CD4-positive, alpha-beta T cell (primary cell): ENCODE data around the gene PRKCB. TPM values are rescaled to one million over a fixed set of nuclear protein-coding genes. Genes with fewer than 3 reads are reported as not detected.

Source experiments
- ATAC-seq: fragments of 200-7000 bp; cut with Tn5 transposase; one replicate; pipeline ENCODE4 v1.10.0; 2022; ENCODE audit warnings: mild to moderate bottlenecking; ENCODE audit not compliant: poor library complexity
- CTCF ChIA-PET: fragments of 350-600 bp; sonication (Branson Sonifier 250); formaldehyde crosslinking; loops from one replicate; lab custom pipeline; 2021; ENCODE audit warnings: antibody characterized with exemption, inconsistent platforms; lab: Charles Lee
- POLR2A ChIA-PET: fragments of 350-600 bp; sonication (Branson Sonifier 250); formaldehyde crosslinking; loops from one replicate; lab custom pipeline; 2021; ENCODE audit warnings: antibody characterized with exemption, inconsistent platforms; lab: Charles Lee
- DNase-seq, 14 experiments: peaks; one replicate each; pipeline ENCODE4 v3.0.0-alpha.2; 2013 to 2020; ENCODE audit warnings: mixed read lengths in 2 of 14
- H3K27ac ChIP-seq, 2 donors: one replicate each; pipeline versions ENCODE4 v1.5.1 to v1.7.0; 2013; ENCODE audit warnings: low read length in 2 of 2, low read depth in 1 of 2, mild to moderate bottlenecking in 1 of 2
- H3K27me3 ChIP-seq, 2 experiments: 1 replicate in 1 of 2; 2 replicates in 1 of 2; pipeline versions ENCODE4 v1.6.1 to v1.7.0; 2013; ENCODE audit warnings: low read length in 2 of 2, control low read depth in 1 of 2, mild to moderate bottlenecking in 1 of 2, moderate library complexity in 1 of 2; ENCODE audit not compliant: insufficient read depth in 2 of 2, control insufficient read depth in 1 of 2
- H3K36me3 ChIP-seq: one replicate; pipeline ENCODE4 v1.6.1; 2013; ENCODE audit warnings: low read length, control low read depth; ENCODE audit not compliant: insufficient read depth
- H3K4me1 ChIP-seq: one replicate; pipeline ENCODE4 v1.6.1; 2013; ENCODE audit warnings: low read length, control low read depth; ENCODE audit not compliant: insufficient read depth
- H3K4me3 ChIP-seq: one replicate; pipeline ENCODE4 v1.5.1; 2013; ENCODE audit warnings: mild to moderate bottlenecking, low read length, moderate library complexity
- H3K9me3 ChIP-seq, 2 experiments: 1 replicate in 1 of 2; 2 replicates in 1 of 2; pipeline versions ENCODE4 v1.6.1 to v1.7.0; 2013; ENCODE audit warnings: low read length in 2 of 2, mild to moderate bottlenecking in 2 of 2, control low read depth in 1 of 2, moderate library complexity in 1 of 2; ENCODE audit not compliant: control insufficient read depth in 1 of 2, insufficient read depth in 1 of 2
- H3K27ac Mint-ChIP-seq: one replicate; pipeline ENCODE4 v1.8.0; 2020; ENCODE audit warnings: mixed read lengths
- H3K27me3 Mint-ChIP-seq: one replicate; pipeline ENCODE4 v1.8.0; 2021; ENCODE audit warnings: mixed read lengths
- H3K36me3 Mint-ChIP-seq: one replicate; pipeline ENCODE4 v1.8.0; 2021; ENCODE audit warnings: low read depth, mixed read lengths
- H3K4me1 Mint-ChIP-seq: one replicate; pipeline ENCODE4 v1.8.0; 2021; ENCODE audit warnings: low read depth, mixed read lengths
- H3K4me3 Mint-ChIP-seq: one replicate; pipeline ENCODE4 v1.8.0; 2020; ENCODE audit warnings: mild to moderate bottlenecking, mixed read lengths
- H3K9me3 Mint-ChIP-seq: one replicate; pipeline ENCODE4 v1.8.0; 2020; ENCODE audit warnings: mixed read lengths
- intact Hi-C, 2 experiments: fragments of 100-400 bp; cut with DNase I in 1 of 2; cut with micrococcal nuclease in 1 of 2; formaldehyde crosslinking; loops; one replicate each; pipeline versions ENCODE4 v1.15.1 to v1.9.0; 2023 to 2025; cut with DNase I, micrococcal nuclease
- total RNA-seq, 174 experiments: library from RNA in 2 of 174; stranded (reverse) in 2 of 174; gene quantifications; one replicate each; pipeline ENCODE4 v1.2.3 and lab custom pipeline; 2021 to 2026
- TF ChIP-seq, protein P1 (sequence below): fragments of 200-600 bp; IDR thresholded peaks from one replicate; pipeline ENCODE4 v1.8.0; 2022; ENCODE audit warnings: antibody characterized with exemption, mild to moderate bottlenecking

Gene PRKCB
- total RNA-seq, 2 experiments from 2014 or later = 64.7 TPM

- intact Hi-C loops = no loop called here
- no peak overlapping the region for H3K4me3 Mint-ChIP-seq
- no peak overlapping the region for H3K4me3 ChIP-seq
- CTCF ChIA-PET = interaction anchor here (1.1 kb wide), 1 partner anchor 13 kb away, joined by 4 read pairs; no protein-coding TSS in a partner anchor
- peaks cover 85% of the 10 kb centered on the region for H3K4me1 Mint-ChIP-seq
- ATAC-seq (no peak), DNase-seq (peak in 2 of 14 experiments; percentile 51 to 55)
- H3K27ac ChIP-seq = no peak overlapping the region
- no peaks in the 10 kb centered on the region for H3K27me3 ChIP-seq
- no peaks in the 10 kb centered on the region for H3K9me3 ChIP-seq
- peaks cover 8% of the 10 kb centered on the region for H3K36me3 Mint-ChIP-seq
- POLR2A ChIA-PET = no interaction called here
- H3K36me3 ChIP-seq = peaks cover 5% of the 10 kb centered on the region
- H3K27me3 Mint-ChIP-seq = no peaks in the 10 kb centered on the region
- H3K4me1 ChIP-seq = peaks cover 65% of the 10 kb centered on the region
- no peaks in the 10 kb centered on the region for H3K9me3 Mint-ChIP-seq
- TF ChIP-seq, protein P1, sequence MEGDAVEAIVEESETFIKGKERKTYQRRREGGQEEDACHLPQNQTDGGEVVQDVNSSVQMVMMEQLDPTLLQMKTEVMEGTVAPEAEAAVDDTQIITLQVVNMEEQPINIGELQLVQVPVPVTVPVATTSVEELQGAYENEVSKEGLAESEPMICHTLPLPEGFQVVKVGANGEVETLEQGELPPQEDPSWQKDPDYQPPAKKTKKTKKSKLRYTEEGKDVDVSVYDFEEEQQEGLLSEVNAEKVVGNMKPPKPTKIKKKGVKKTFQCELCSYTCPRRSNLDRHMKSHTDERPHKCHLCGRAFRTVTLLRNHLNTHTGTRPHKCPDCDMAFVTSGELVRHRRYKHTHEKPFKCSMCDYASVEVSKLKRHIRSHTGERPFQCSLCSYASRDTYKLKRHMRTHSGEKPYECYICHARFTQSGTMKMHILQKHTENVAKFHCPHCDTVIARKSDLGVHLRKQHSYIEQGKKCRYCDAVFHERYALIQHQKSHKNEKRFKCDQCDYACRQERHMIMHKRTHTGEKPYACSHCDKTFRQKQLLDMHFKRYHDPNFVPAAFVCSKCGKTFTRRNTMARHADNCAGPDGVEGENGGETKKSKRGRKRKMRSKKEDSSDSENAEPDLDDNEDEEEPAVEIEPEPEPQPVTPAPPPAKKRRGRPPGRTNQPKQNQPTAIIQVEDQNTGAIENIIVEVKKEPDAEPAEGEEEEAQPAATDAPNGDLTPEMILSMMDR = no peak
- peak overlapping the region; percentile 11 for H3K27ac Mint-ChIP-seq
Observed at GRCh38 chr16:23858542-23858941, 22.8 kb downstream of the PRKCB start.

- Histone ChIP-seq H3K4me3 (no peak overlapping the region), H3K27me3 (no peaks in the 10 kb centered on the region), H3K27ac (no peak overlapping the region), H3K4me1 (peaks cover 68% of the 10 kb centered on the region), H3K36me3 (no peaks in the 10 kb centered on the region), H3K9me3 (no peaks in the 10 kb centered on the region)
- ChIA-PET POLR2A (interaction anchor here (0.9 to 1.1 kb wide), 3 partner anchors 11 to 22 kb away, joined by 3 to 4 read pairs (median 3); no protein-coding TSS in a partner anchor), CTCF (no interaction called here)
- DNase-seq (no peak), ATAC-seq (no peak)
- TF ChIP-seq, protein P1 = no peak
- Mint-ChIP-seq H3K27me3 (no peaks in the 10 kb centered on the region), H3K36me3 (no peaks in the 10 kb centered on the region), H3K27ac (peak overlapping the region; percentile 11), H3K4me3 (peak overlapping the region; percentile 30), H3K9me3 (no peaks in the 10 kb centered on the region), H3K4me1 (peaks cover 85% of the 10 kb centered on the region)
- intact Hi-C loops = loop anchor here in 1 of 2 experiments (5.0 kb wide), 3 partner anchors 32 to 153 kb away; no protein-coding TSS in a partner anchor
Observed at GRCh38 chr16:23859713-23860269, 24.0 kb downstream of the PRKCB start.

GRCh38 chr16:23861874-23862273, 26.1 kb downstream of the PRKCB start:
- peaks cover 72% of the 10 kb centered on the region for H3K4me1 ChIP-seq
- intact Hi-C loops = loop anchor here in 1 of 2 experiments (5.0 kb wide), 3 partner anchors 35 to 150 kb away; no protein-coding TSS in a partner anchor
- peak overlapping the region; percentile 57 for H3K27ac Mint-ChIP-seq

More at GRCh38 chr16:23861874-23862273, 26.1 kb downstream of the PRKCB start:
- ATAC-seq (no peak), DNase-seq (no peak)
- ChIA-PET CTCF (interaction anchor here (1.0 kb wide), 1 partner anchor 149 kb away, joined by 3 read pairs; no protein-coding TSS in a partner anchor), POLR2A (interaction anchor here (0.6 to 1.0 kb wide), 2 partner anchors 18 to 25 kb away, joined by 3 read pairs; no protein-coding TSS in a partner anchor)
- Histone ChIP-seq H3K4me3 (no peak overlapping the region), H3K27ac (no peak overlapping the region), H3K9me3 (no peaks in the 10 kb centered on the region), H3K27me3 (no peaks in the 10 kb centered on the region), H3K36me3 (no peaks in the 10 kb centered on the region)
- Mint-ChIP-seq H3K4me1 (peaks cover 86% of the 10 kb centered on the region), H3K27me3 (no peaks in the 10 kb centered on the region), H3K36me3 (no peaks in the 10 kb centered on the region), H3K9me3 (no peaks in the 10 kb centered on the region), H3K4me3 (peak overlapping the region; percentile 47)
- TF ChIP-seq, protein P1 = no peak
